Measurements from ENCODE around the gene BZW1.

- TF ChIP-seq CTCF (IDR thresholded peaks at IDR 0.05) (no peak), POLR2AphosphoS5 (IDR thresholded peaks at IDR 0.05) (no peak), POLR2A (IDR thresholded peaks at IDR 0.05) (no peak), EP300 (IDR thresholded peaks at IDR 0.05) (no peak)
Observed at GRCh38 chr2:200856806-200857205, 45.1 kb downstream of the BZW1 start.
